Measurements from ENCODE around the gene OR12D1.
"Not testable (repeated sequence)": the region's sequence is repeated elsewhere in the genome, so short reads cannot be mapped to it uniquely, and the experiment has no call there.

Gene OR12D1

GRCh38 chr6:29403801-29404200 lies 10.9 kb upstream of the OR12D1 start:
- no peak overlapping the region for H3K4me3 ChIP-seq (ENCODE audit: low read depth, low read length)
- no peak for DNase-seq (ENCODE audit: low read depth)
- no peak for TF ChIP-seq CTCF (IDR thresholded peaks at IDR 0.05; ENCODE audit: insufficient read depth, low read depth, low read length, missing control alignments)

GRCh38 chr6:29419516-29419915 lies 4.8 kb downstream of the OR12D1 start:
- no peak for DNase-seq (ENCODE audit: low read depth)
- TF ChIP-seq CTCF (IDR thresholded peaks at IDR 0.05; ENCODE audit: insufficient read depth, low read depth, low read length, missing control alignments), result no peak
- no peak overlapping the region for H3K4me3 ChIP-seq (ENCODE audit: low read depth, low read length)

DNA sequence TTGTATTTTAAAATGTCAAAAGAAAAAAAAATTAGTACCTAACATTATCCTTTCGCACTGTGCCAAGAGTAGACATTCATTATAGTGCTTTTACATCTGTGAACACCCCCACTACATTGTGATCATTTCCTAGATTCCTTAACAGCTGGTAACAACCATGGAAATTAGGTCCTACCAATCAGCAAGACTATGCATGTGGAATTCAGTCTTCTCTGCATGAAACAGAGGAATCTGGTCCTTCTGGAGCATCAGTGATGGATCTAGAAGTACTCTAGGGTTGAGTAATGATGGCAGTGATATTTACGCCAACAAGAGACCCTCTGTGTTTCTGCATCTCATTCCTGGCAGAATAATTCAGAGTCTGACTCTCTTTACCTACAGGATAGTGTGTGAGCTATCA lies 9.4 kb downstream of the OR12D1 start:
- H3K4me3 ChIP-seq (ENCODE audit: low read depth, low read length), result no peak overlapping the region
- DNase-seq (ENCODE audit: low read depth), result no peak
- TF ChIP-seq CTCF (IDR thresholded peaks at IDR 0.05; ENCODE audit: insufficient read depth, low read depth, low read length, missing control alignments), result no peak

- H3K4me3 ChIP-seq (ENCODE audit: low read depth, low read length), result no peak overlapping the region
- no peak for DNase-seq (ENCODE audit: low read depth)
- no peak for TF ChIP-seq CTCF (IDR thresholded peaks at IDR 0.05; ENCODE audit: insufficient read depth, low read depth, low read length, missing control alignments)
These were observed 9.8 kb downstream of the OR12D1 start for GRCh38 chr6:29424575-29424974.

DNA sequence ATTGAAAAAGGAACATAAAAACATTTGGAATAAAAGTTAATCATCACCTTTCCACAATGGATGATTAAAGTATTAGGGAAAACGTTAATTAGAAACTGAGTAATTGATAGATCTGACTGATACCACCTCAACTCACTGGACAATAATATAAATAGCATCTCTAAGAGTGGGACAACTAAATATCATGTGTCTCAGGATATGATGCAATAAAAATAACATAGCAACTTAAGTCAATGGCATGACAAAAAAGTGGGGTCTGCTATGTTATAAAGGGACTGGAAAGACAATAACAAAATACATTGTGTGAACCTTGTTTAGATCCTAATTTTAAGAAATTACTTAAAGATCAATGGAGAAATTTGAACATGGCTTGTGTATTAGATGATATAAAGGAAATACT lies 10.3 kb downstream of the OR12D1 start:
- no peak overlapping the region for H3K4me3 ChIP-seq (ENCODE audit: low read depth, low read length)
- no peak for DNase-seq (ENCODE audit: low read depth)
- no peak for TF ChIP-seq CTCF (IDR thresholded peaks at IDR 0.05; ENCODE audit: insufficient read depth, low read depth, low read length, missing control alignments)

- no peak for TF ChIP-seq CTCF (IDR thresholded peaks at IDR 0.05; ENCODE audit: insufficient read depth, low read depth, low read length, missing control alignments)
- no peak for DNase-seq (ENCODE audit: low read depth)
- H3K4me3 ChIP-seq (ENCODE audit: low read depth, low read length), result no peak overlapping the region
These were observed 11.9 kb downstream of the OR12D1 start for GRCh38 chr6:29426654-29427053.

DNA sequence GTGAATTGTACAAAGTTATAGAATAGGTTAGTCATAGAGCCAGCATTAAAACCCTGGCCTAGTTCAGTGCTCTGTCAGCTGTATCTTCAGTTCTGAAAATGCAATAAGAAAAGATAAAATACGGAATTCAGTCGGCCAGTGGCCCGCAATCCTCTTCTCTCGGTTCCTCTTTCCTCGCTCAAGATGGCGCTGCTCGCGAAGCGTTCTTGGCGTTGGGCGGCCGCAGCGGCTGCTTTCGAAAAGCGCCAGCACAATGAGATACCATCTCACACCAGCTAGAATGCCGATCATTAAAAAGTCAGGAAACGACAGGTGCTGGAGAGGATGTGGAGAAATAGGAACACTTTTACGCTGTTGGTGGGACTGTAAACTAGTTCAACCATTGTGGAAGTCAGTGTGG lies 22.0 kb downstream of the OR12D1 start:
- DNase-seq (ENCODE audit: low read depth); H3K4me3 ChIP-seq (ENCODE audit: low read depth, low read length): not testable (repeated sequence)

- no peak for TF ChIP-seq CTCF (IDR thresholded peaks at IDR 0.05; ENCODE audit: insufficient read depth, low read depth, low read length, missing control alignments)
- DNase-seq (ENCODE audit: low read depth), result no peak
- no peak within 1 kb of the TSS for H3K4me3 ChIP-seq (ENCODE audit: low read depth, low read length)
These were observed 24.3 kb downstream of the OR12D1 start, which contains the start of gene OR10C1 for GRCh38 chr6:29439006-29439405. Gene OR10C1, plus strand, starts transcription at chr6:29439306. Its CDS starts 710 bp downstream, at chr6:29440016.

Data from GM12865 (cell line).